H9 (cell line): ENCODE data around the gene ZNF562. TPM values are rescaled to one million over a fixed set of nuclear protein-coding genes. Genes with fewer than 3 reads are reported as not detected.

Source experiments
- DNase-seq: peaks from one replicate; pipeline ENCODE4 v3.0.0-alpha.2; 2017
- H2AFZ ChIP-seq: one replicate; pipeline ENCODE4 v1.6.1; 2013; ENCODE audit warnings: mild to moderate bottlenecking, low read length, control low read depth, moderate library complexity
- H2AK5ac ChIP-seq: 2 replicates; pipeline ENCODE4 v1.6.1; 2013; ENCODE audit warnings: low read length, control low read depth, mixed read lengths; ENCODE audit not compliant: insufficient read length
- H2BK120ac ChIP-seq: one replicate; pipeline ENCODE4 v1.6.1; 2013; ENCODE audit warnings: low read depth, mild to moderate bottlenecking, low read length, control low read depth, inconsistent platforms; ENCODE audit not compliant: poor library complexity, severe bottlenecking
- H2BK12ac ChIP-seq: 2 replicates; pipeline ENCODE4 v1.6.1; 2013; ENCODE audit warnings: low read length, control low read depth, mixed read lengths, low read depth; ENCODE audit not compliant: insufficient read length
- H2BK15ac ChIP-seq: 2 replicates; pipeline ENCODE4 v1.6.1; 2013; ENCODE audit warnings: low read depth, low read length, control low read depth
- H2BK20ac ChIP-seq: one replicate; pipeline ENCODE4 v1.6.1; 2013; ENCODE audit warnings: low read depth, mild to moderate bottlenecking, low read length, control low read depth, inconsistent platforms; ENCODE audit not compliant: poor library complexity, severe bottlenecking
- H2BK5ac ChIP-seq: 2 replicates; pipeline ENCODE4 v1.6.1; 2013; ENCODE audit warnings: low read length, control low read depth, mixed read lengths; ENCODE audit not compliant: insufficient read length
- H3K14ac ChIP-seq: 2 replicates; pipeline ENCODE4 v1.6.1; 2013; ENCODE audit warnings: low read length, control low read depth; ENCODE audit not compliant: insufficient read depth
- H3K18ac ChIP-seq: 2 replicates; pipeline ENCODE4 v1.6.1; 2013; ENCODE audit warnings: low read depth, mild to moderate bottlenecking, mixed read lengths, low read length, control low read depth; ENCODE audit not compliant: insufficient read length
- H3K23ac ChIP-seq: 2 replicates; pipeline ENCODE4 v1.6.1; 2013; ENCODE audit warnings: low read length, control low read depth, mixed read lengths, low read depth; ENCODE audit not compliant: insufficient read length
- H3K23me2 ChIP-seq: 2 replicates; pipeline ENCODE4 v1.6.1; 2013; ENCODE audit warnings: low read depth, mild to moderate bottlenecking, mixed read lengths, low read length, control low read depth; ENCODE audit not compliant: insufficient read length, poor library complexity, severe bottlenecking
- H3K27ac ChIP-seq: 2 replicates; pipeline ENCODE4 v1.5.1; 2013; ENCODE audit warnings: low read length, control low read depth, mixed read lengths, low read depth; ENCODE audit not compliant: insufficient read length
- H3K27me3 ChIP-seq: 2 replicates; pipeline ENCODE4 v1.6.1; 2013; ENCODE audit warnings: low read length, control low read depth, inconsistent platforms; ENCODE audit not compliant: insufficient read depth
- H3K4ac ChIP-seq: 2 replicates; pipeline ENCODE4 v1.6.1; 2013; ENCODE audit warnings: low read depth, mild to moderate bottlenecking, control low read depth, inconsistent platforms, low read length, moderate library complexity
- H3K4me1 ChIP-seq: 2 replicates; pipeline ENCODE4 v1.6.1; 2013; ENCODE audit warnings: low read length, control low read depth, inconsistent platforms; ENCODE audit not compliant: insufficient read depth
- H3K4me2 ChIP-seq: 2 replicates; pipeline ENCODE4 v1.6.1; 2013; ENCODE audit warnings: low read length, control low read depth, mixed read lengths; ENCODE audit not compliant: insufficient read length, insufficient read depth
- H3K56ac ChIP-seq: 2 replicates; pipeline ENCODE4 v1.6.1; 2013; ENCODE audit warnings: low read depth, mild to moderate bottlenecking, mixed read lengths, low read length, control low read depth; ENCODE audit not compliant: insufficient read length
- H3K79me1 ChIP-seq: 2 replicates; pipeline ENCODE4 v1.6.1; 2013; ENCODE audit warnings: low read depth, mild to moderate bottlenecking, moderate library complexity, low read length, control low read depth, inconsistent platforms; ENCODE audit not compliant: insufficient read depth, poor library complexity, severe bottlenecking
- H3K79me2 ChIP-seq: 2 replicates; pipeline ENCODE4 v1.6.1; 2013; ENCODE audit warnings: low read length, control low read depth, inconsistent platforms; ENCODE audit not compliant: insufficient read depth
- H3K9ac ChIP-seq: 2 replicates; pipeline ENCODE4 v1.6.1; 2013; ENCODE audit warnings: low read length, control low read depth, mixed read lengths; ENCODE audit not compliant: insufficient read length; ENCODE audit errors: extremely low read depth
- H3K9me3 ChIP-seq: one replicate; pipeline ENCODE4 v1.6.1; 2013; ENCODE audit warnings: low read depth, low read length, inconsistent platforms; ENCODE audit not compliant: control insufficient read depth
- H3T11ph ChIP-seq: one replicate; pipeline ENCODE4 v1.6.1; 2013; ENCODE audit warnings: mild to moderate bottlenecking, low read length, control low read depth, inconsistent platforms
- H4K20me1 ChIP-seq: one replicate; pipeline ENCODE4 v1.6.1; 2013; ENCODE audit not compliant: control insufficient read depth, insufficient read length, insufficient read depth
- H4K5ac ChIP-seq: 2 replicates; pipeline ENCODE4 v1.6.1; 2013; ENCODE audit warnings: low read depth, mild to moderate bottlenecking, mixed read lengths, low read length, control low read depth; ENCODE audit not compliant: insufficient read length
- H4K8ac ChIP-seq: replicated peaks from 2 replicates; pipeline ENCODE4 v1.6.1; 2013; ENCODE audit warnings: low read length, control low read depth, mixed read lengths, low read depth; ENCODE audit not compliant: insufficient read length
- H4K91ac ChIP-seq: 2 replicates; pipeline ENCODE4 v1.6.1; 2013; ENCODE audit warnings: low read depth, mild to moderate bottlenecking, moderate library complexity, mixed read lengths, low read length, control low read depth; ENCODE audit not compliant: insufficient read length
- H3K27ac Mint-ChIP-seq, 3 experiments: 2 replicates in 2 of 3; 3 replicates in 1 of 3; pipeline ENCODE4 v1.8.0; 2020 to 2021; ENCODE audit warnings: mixed read lengths in 3 of 3, mild to moderate bottlenecking in 1 of 3, moderate library complexity in 1 of 3
- H3K27me3 Mint-ChIP-seq: 2 replicates; pipeline ENCODE4 v1.8.0; 2021; ENCODE audit warnings: low read depth, mild to moderate bottlenecking, moderate library complexity, mixed read lengths
- H3K36me3 Mint-ChIP-seq, 3 experiments: 2 replicates in 2 of 3; 3 replicates in 1 of 3; pipeline ENCODE4 v1.8.0; 2020 to 2021; ENCODE audit warnings: low read depth in 3 of 3, mixed read lengths in 3 of 3; ENCODE audit not compliant: insufficient read depth in 1 of 3
- H3K4me1 Mint-ChIP-seq, 2 experiments: 2 replicates each; pipeline ENCODE4 v1.8.0; 2020; ENCODE audit warnings: mixed read lengths in 2 of 2
- H3K4me3 Mint-ChIP-seq, 2 experiments: 2 replicates in 1 of 2; 3 replicates in 1 of 2; pipeline ENCODE4 v1.8.0; 2020 to 2021; ENCODE audit warnings: mild to moderate bottlenecking in 2 of 2, mixed read lengths in 2 of 2, moderate library complexity in 1 of 2
- H3K9me3 Mint-ChIP-seq, 2 experiments: 2 replicates in 1 of 2; 3 replicates in 1 of 2; pipeline ENCODE4 v1.8.0; 2020; ENCODE audit warnings: mild to moderate bottlenecking in 2 of 2, mixed read lengths in 2 of 2, moderate library complexity in 1 of 2
- WGBS: extraction: QIAGEN DNeasy Blood & Tissue Kit; methylation state at CpG from one replicate; pipeline ENCODE4 v1.1.7; 2013; ENCODE audit warnings: missing lambda C conversion rate, low lambda C conversion rate, mixed read lengths; ENCODE audit not compliant: insufficient read length; ENCODE audit errors: extremely low coverage; 5-methylcytosine and 5-hydroxymethylcytosine counted together
- long read RNA-seq: library from polyadenylated mRNA; unstranded; transcript quantifications from one replicate; pipeline ENCODE4 v2.0.0, GENCODE V29; 2020
- total RNA-seq: library from RNA; stranded (reverse); gene quantifications from 2 replicates; pipeline ENCODE4 v1.2.1, GENCODE V29; 2021
- TF ChIP-seq, protein P1 (sequence below): fragments of 200-600 bp; sonication (generic); conservative IDR thresholded peaks from 3 replicates; pipeline ENCODE4 v1.8.0; 2021; ENCODE audit warnings: antibody characterized with exemption, mild to moderate bottlenecking

ZNF562 gene
- 15.5 and 15.7 TPM in 2 replicates for total RNA-seq
- long read RNA-seq, transcript ZNF562-202 (6 exons, 2,111 nt) = major isoform, 6 of 23 reads
- long read RNA-seq, partial matches to known transcripts = 1 of 23 reads
- long read RNA-seq, other reads (novel, unspliced or antisense) = 14 of 23 reads

DNA sequence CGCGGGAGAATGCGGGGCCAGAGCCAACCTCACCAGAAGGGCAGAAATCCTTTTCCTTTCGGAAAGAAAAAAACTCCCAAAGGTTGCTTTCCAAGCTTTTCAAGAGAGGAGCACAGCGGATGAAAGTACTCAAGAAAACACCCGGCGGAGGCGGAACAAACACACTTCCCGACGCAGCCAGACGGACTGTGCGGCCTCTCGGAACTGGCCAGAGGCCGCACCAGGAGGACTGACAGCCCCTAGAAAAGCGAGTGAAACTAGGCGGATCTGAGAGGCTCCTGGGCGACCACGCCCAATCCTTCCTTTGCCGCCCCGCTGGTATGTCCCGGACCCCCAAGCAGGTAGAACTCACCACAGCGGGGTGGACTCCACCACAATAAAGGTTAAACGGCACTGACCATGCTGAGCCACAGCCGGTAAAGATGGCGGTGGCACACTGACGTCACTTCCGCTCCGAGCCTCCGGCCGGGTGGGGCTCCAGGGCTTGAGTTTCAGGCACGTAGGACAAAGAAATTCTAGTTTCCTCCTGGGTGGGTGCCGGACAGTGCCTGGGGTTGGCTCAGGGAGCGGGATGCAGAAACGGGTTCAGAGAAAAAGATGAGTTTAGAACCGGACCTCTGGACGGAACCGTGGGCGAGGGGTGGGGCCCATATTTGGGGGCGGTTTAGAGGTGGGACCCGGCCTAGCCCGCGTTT, at the start of gene ZNF562:
TSS of gene ZNF562 (minus strand) at position 438 of the 695 bp plus-strand sequence. CDS start 14,356 bp downstream, outside the sequence.
- Histone ChIP-seq H3K4ac (peak within 1 kb of the TSS; percentile 99; the same call in 1 of the 2 replicates), H3K18ac (peak within 1 kb of the TSS; percentile 100), H3K27ac (peak within 1 kb of the TSS; percentile 99), H3K79me1 (peaks cover 10% of the 10 kb centered on the region), H3K4me2 (peak within 1 kb of the TSS; percentile 40), H3K27me3 (no peaks in the 10 kb centered on the region), H4K20me1 (no peaks in the 10 kb centered on the region), H2BK120ac (peak within 1 kb of the TSS; percentile 100), H4K5ac (peak within 1 kb of the TSS; percentile 98), H4K8ac (no peak within 1 kb of the TSS), H3K14ac (peak within 1 kb of the TSS; percentile 100), H3K4me1 (no peaks in the 10 kb centered on the region), H4K91ac (peak within 1 kb of the TSS; percentile 87), H3K23ac (no peak within 1 kb of the TSS), H3K56ac (peak within 1 kb of the TSS; percentile 98), H2AFZ (peak within 1 kb of the TSS; percentile 94), H3K79me2 (peaks cover 9% of the 10 kb centered on the region; the same call in 1 of the 2 replicates), H2AK5ac (no peak within 1 kb of the TSS), H2BK12ac (peak within 1 kb of the TSS; percentile 98), H2BK5ac (peak within 1 kb of the TSS; percentile 96), H3K23me2 (no peaks in the 10 kb centered on the region), H3K9ac (peak within 1 kb of the TSS; percentile 96), H2BK15ac (no peak within 1 kb of the TSS), H2BK20ac (peak within 1 kb of the TSS; percentile 99), H3T11ph (peak within 1 kb of the TSS; percentile 98), H3K9me3 (peaks cover 17% of the 10 kb centered on the region)
- TF ChIP-seq, protein P1, sequence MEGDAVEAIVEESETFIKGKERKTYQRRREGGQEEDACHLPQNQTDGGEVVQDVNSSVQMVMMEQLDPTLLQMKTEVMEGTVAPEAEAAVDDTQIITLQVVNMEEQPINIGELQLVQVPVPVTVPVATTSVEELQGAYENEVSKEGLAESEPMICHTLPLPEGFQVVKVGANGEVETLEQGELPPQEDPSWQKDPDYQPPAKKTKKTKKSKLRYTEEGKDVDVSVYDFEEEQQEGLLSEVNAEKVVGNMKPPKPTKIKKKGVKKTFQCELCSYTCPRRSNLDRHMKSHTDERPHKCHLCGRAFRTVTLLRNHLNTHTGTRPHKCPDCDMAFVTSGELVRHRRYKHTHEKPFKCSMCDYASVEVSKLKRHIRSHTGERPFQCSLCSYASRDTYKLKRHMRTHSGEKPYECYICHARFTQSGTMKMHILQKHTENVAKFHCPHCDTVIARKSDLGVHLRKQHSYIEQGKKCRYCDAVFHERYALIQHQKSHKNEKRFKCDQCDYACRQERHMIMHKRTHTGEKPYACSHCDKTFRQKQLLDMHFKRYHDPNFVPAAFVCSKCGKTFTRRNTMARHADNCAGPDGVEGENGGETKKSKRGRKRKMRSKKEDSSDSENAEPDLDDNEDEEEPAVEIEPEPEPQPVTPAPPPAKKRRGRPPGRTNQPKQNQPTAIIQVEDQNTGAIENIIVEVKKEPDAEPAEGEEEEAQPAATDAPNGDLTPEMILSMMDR = no peak
- Mint-ChIP-seq H3K4me3 (peak within 1 kb of the TSS; percentile 86 to 89), H3K27me3 (peaks cover 3% of the 10 kb centered on the region; the same call in 1 of the 2 replicates), H3K36me3 (peaks cover 34 to 36% (median 36%) of the 10 kb centered on the region in 3 experiments), H3K9me3 (peaks cover 62 to 74% of the 10 kb centered on the region in 2 experiments), H3K27ac (peak within 1 kb of the TSS; percentile 100), H3K4me1 (peaks cover 0 to 3% of the 10 kb centered on the region in 2 experiments; a peak in 1 of 4 replicates)
- WGBS = no CpG with 5 or more reads among the region's 42 CpGs
- DNase-seq = peak; percentile 37
